ENCODE data around the gene ZBTB7C. TPM values are rescaled to one million over a fixed set of nuclear protein-coding genes. Genes with fewer than 3 reads are reported as not detected.

Gene ZBTB7C
- 1.1 and 3.7 TPM in 2 replicates for total RNA-seq

DNA sequence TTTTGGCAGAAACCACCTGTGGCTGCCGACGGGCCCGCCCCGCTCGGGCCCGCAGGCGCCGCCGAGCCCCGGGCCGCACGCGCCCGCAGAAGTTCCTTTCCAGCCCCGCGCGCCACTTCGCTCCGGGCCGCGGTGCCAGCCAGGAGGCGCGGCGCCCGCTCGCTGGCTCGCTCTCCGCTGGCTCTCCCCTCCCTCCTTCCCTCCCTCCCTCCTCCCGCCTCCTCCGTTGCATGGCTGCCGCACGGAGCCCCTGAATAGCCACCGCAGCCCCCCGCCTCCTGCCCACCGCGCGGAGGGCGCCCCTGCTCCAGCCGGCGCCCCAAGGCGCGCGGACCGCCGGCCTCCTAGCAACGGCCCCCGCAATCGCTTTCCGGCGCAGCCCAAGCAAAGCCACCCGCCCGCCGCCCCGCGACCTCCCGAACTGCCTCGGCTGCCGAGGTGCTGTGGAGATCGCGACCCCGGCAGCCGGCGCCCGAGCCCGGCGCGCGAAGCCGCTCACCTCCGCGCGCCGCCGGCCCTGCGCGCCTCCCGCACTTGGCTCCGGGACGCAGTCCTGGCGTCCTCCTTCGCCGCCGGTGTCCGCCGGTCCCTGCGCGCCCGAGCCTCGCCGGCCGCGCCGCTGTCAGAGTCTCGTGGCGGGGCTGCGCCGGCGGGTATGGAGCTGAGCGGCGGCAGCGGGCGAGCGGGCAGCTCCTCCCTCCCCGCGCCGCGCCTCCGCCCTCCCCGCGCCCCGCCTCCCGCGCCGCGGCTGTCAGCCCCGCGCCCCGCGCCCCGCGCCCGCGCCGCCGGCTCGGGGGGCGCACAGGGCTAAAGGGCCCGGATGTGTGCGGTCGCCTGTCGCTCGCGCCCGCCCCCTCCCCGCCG is at the start of gene ZBTB7C:
TSS of gene ZBTB7C (minus strand) at position 657 of the 864 bp plus-strand sequence.

Other genes starting within 250 kb of the ZBTB7C start
- 28.5 and 34.1 TPM in 2 replicates for gene CTIF, start 129.6 kb upstream of the ZBTB7C start, total RNA-seq